ENCODE results near the gene ZDHHC16.

The ZDHHC16 gene

GRCh38 chr10:97494151-97494550, 48.2 kb downstream of the ZDHHC16 start:
- DNase-seq (ENCODE audit: low spot score): no peak
- TF ChIP-seq, protein P1, sequence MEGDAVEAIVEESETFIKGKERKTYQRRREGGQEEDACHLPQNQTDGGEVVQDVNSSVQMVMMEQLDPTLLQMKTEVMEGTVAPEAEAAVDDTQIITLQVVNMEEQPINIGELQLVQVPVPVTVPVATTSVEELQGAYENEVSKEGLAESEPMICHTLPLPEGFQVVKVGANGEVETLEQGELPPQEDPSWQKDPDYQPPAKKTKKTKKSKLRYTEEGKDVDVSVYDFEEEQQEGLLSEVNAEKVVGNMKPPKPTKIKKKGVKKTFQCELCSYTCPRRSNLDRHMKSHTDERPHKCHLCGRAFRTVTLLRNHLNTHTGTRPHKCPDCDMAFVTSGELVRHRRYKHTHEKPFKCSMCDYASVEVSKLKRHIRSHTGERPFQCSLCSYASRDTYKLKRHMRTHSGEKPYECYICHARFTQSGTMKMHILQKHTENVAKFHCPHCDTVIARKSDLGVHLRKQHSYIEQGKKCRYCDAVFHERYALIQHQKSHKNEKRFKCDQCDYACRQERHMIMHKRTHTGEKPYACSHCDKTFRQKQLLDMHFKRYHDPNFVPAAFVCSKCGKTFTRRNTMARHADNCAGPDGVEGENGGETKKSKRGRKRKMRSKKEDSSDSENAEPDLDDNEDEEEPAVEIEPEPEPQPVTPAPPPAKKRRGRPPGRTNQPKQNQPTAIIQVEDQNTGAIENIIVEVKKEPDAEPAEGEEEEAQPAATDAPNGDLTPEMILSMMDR (IDR thresholded peaks at IDR 0.05; ENCODE audit: extremely low read depth, missing control alignments): no peak

DNA sequence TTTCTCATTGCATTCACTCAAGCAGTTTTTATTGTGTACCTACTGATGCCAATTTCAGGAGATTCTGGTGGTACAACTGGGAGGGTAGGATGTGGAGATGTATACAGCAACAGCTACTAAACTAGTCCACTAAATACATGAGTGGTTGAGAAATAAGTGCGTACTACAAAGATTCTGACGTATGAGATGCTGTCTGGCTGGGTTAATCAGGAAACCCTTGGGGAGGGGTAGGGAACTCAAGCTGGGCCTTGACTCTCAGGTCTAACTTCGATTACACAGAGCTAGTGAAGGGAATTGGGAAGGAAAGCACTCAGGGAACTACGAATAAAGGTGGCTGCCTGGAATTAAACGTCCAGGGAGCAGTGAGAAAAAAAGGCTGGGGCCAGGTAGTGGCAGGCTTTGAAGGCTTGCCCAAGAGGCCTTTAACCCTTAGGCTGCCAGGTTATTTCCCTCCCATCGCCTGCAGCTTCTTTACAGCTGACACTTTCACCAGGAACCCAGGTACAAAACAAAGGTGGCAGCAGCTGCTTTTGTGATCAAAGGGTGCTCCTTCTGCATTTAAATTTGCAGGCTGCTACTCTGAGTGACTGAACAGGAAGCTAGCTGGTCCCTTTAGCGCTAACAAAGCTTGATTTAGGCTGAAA, 49.0 kb downstream of the ZDHHC16 start:
- TF ChIP-seq, protein P1 (IDR thresholded peaks at IDR 0.05; ENCODE audit: extremely low read depth, missing control alignments): no peak
- no peak for DNase-seq (ENCODE audit: low spot score)

DNA sequence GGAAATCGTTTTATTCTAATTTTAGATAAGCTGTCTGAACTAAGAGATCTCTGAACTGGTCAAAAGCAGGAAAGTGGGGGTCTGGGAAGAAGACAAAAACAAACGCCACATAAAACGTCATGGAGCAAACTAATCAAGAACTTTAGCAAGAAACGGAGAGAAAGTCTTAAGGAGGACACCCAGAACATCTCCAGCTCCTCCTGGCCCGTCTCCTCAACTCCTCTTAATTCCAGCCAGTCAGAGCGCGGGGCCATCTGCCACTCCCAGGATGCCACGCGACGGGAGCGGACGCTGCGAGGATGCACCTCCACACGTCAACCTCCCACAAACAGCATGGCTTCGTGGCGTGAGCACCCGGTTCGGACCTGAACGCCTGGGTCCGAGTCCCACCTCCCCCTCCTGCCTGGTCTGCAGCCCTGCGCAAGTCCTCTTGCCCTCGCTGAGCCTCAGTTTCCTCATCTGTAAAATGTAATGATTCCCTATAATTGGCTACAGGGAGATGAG, 51.6 kb downstream of the ZDHHC16 start:
- DNase-seq (ENCODE audit: low spot score): peak; percentile 86
- TF ChIP-seq, protein P1 (IDR thresholded peaks at IDR 0.05; ENCODE audit: extremely low read depth, missing control alignments): no peak

GRCh38 chr10:97498076-97498840, 52.3 kb downstream of the ZDHHC16 start, which contains the start of gene MMS19:
Gene MMS19, minus strand, starts transcription at chr10:97498422. Its CDS starts 38 bp downstream, at chr10:97498384.
- TF ChIP-seq, protein P1 (IDR thresholded peaks at IDR 0.05; ENCODE audit: extremely low read depth, missing control alignments): no peak
- peak; percentile 100 for DNase-seq (ENCODE audit: low spot score)

DNA sequence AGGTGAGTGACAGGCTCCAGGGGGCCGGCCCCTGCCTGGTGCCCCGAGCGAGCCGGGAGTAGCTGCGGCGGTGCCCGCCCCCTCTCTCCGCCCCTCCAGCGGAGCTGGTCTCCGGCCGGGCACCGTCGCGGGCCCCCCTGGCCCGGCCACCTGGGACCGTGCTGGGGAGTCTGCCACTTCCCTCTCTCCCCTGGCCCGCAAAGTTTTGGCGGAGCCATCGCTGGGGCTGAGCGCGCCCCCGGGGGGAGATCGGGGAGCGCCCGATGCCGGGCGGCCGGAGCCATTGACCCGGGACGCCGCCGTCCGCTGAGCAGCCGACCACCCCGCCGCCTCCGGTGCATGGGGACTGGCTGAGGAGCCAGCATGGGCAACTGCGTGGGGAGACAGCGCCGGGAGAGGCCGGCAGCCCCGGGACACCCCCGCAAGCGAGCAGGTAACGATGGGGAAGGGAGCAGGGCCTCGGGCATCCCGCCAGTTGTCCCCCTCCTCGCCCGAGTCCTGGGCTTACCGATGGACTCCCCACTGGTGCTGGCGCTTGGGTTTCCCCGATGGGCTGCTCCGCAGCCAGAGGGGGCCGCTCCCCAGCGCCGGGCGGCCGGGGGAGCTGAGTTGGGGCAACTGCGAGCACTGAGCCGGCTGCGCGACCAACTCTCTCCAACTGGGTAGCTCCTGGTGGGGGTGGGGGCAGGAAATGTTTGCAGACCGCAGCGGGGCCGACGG, 53.0 kb downstream of the ZDHHC16 start, which contains the start of gene UBTD1:
UBTD1 (plus strand) TSS at position 84 of the 720 bp plus-strand sequence; CDS start at position 364, 280 bp downstream.
- no peak for DNase-seq (ENCODE audit: low spot score)
- TF ChIP-seq, protein P1 (IDR thresholded peaks at IDR 0.05; ENCODE audit: extremely low read depth, missing control alignments): no peak

- DNase-seq (ENCODE audit: low spot score): no peak
- TF ChIP-seq, protein P1 (IDR thresholded peaks at IDR 0.05; ENCODE audit: extremely low read depth, missing control alignments): no peak
Observed at GRCh38 chr10:97499561-97500296, 53.8 kb downstream of the ZDHHC16 start.
